GM23248 (cell line): ENCODE data around the gene C20orf202. TPM values are rescaled to one million over a fixed set of nuclear protein-coding genes. Genes with fewer than 3 reads are reported as not detected.

Experiments
- DNase-seq: peaks from one replicate; pipeline ENCODE4 v3.0.0-alpha.2; 2015
- H2AFZ ChIP-seq: fragments of 200-600 bp; sonication (generic); 2 replicates; pipeline ENCODE4 v1.6.1; 2016; ENCODE audit warnings: antibody characterized with exemption
- H3F3A ChIP-seq: fragments of 200-600 bp; sonication (generic); 2 replicates; pipeline ENCODE4 v1.6.1; 2016; ENCODE audit warnings: mild to moderate bottlenecking, antibody characterized with exemption, mixed run types; ENCODE audit not compliant: insufficient read depth
- H3K27ac ChIP-seq: fragments of 200-600 bp; sonication (generic); 2 replicates; pipeline ENCODE4 v1.5.1; 2016; ENCODE audit warnings: mild to moderate bottlenecking
- H3K27me3 ChIP-seq: fragments of 200-600 bp; sonication (generic); replicated peaks from 2 replicates; pipeline ENCODE4 v1.6.1; 2016; ENCODE audit warnings: mild to moderate bottlenecking; ENCODE audit not compliant: insufficient read depth
- H3K36me3 ChIP-seq: fragments of 200-600 bp; sonication (generic); 2 replicates; pipeline ENCODE4 v1.6.1; 2016; ENCODE audit warnings: low read depth, mild to moderate bottlenecking
- H3K4me1 ChIP-seq: fragments of 200-600 bp; sonication (generic); 2 replicates; pipeline ENCODE4 v1.6.1; 2016; ENCODE audit warnings: mild to moderate bottlenecking; ENCODE audit not compliant: insufficient read depth
- H3K4me2 ChIP-seq: fragments of 200-600 bp; sonication (generic); one replicate; pipeline ENCODE4 v1.6.1; 2016; ENCODE audit warnings: mild to moderate bottlenecking; ENCODE audit not compliant: unreplicated experiment
- H3K4me3 ChIP-seq: fragments of 200-600 bp; sonication (generic); 2 replicates; pipeline ENCODE4 v1.5.1; 2016; ENCODE audit warnings: mild to moderate bottlenecking
- H3K79me2 ChIP-seq: fragments of 200-600 bp; sonication (generic); 2 replicates; pipeline ENCODE4 v1.6.1; 2016; ENCODE audit warnings: mild to moderate bottlenecking; ENCODE audit not compliant: insufficient read depth
- H3K9ac ChIP-seq: fragments of 200-600 bp; sonication (generic); 2 replicates; pipeline ENCODE4 v1.6.1; 2016; ENCODE audit warnings: mild to moderate bottlenecking
- H3K9me2 ChIP-seq: fragments of 200-600 bp; sonication (generic); 2 replicates; pipeline ENCODE4 v1.6.1; 2016; ENCODE audit warnings: mixed run types, mild to moderate bottlenecking, moderate library complexity; ENCODE audit not compliant: insufficient read depth
- H3K9me3 ChIP-seq: fragments of 200-600 bp; sonication (generic); one replicate; pipeline ENCODE4 v1.6.1; 2017; ENCODE audit warnings: low read depth
- H4K20me1 ChIP-seq: fragments of 200-600 bp; sonication (generic); 2 replicates; pipeline ENCODE4 v1.6.0; 2016; ENCODE audit not compliant: insufficient read depth
- EZH2 ChIP-seq: fragments of 200-600 bp; sonication (generic); IDR thresholded peaks from 2 replicates; pipeline ENCODE4 v1.6.1; 2018; ENCODE audit warnings: antibody characterized with exemption, mild to moderate bottlenecking; ENCODE audit not compliant: insufficient read depth, poor library complexity, severe bottlenecking
- EZH2phosphoT487 ChIP-seq: fragments of 200-600 bp; sonication (generic); IDR thresholded peaks from 2 replicates; pipeline ENCODE4 v1.6.1; 2018; ENCODE audit warnings: antibody characterized with exemption, moderate library complexity, mild to moderate bottlenecking, low read depth; ENCODE audit not compliant: insufficient read depth
- WGBS, 2 experiments: methylation state at CpG; one replicate each; pipeline ENCODE4 v1.1.6; 2015 to 2017; ENCODE audit warnings: low lambda C conversion rate in 2 of 2, low coverage in 1 of 2; ENCODE audit errors: missing lambda C conversion rate in 2 of 2; 5-methylcytosine and 5-hydroxymethylcytosine counted together
- in situ Hi-C: fragments of 300-500 bp; cut with MboI; formaldehyde crosslinking; loops from 2 replicates; pipeline ENCODE4 v1.15.0; 2020
- polyA plus RNA-seq: library from polyadenylated mRNA; unstranded; fragments of >200 nt; fragmentation: Nextera tagmentation; extraction: Ambion mirVana; gene quantifications from 2 replicates; pipeline ENCODE4 v1.2.1, GENCODE V29; 2016
- total RNA-seq: library from RNA; depleted of rRNA; stranded (reverse); fragments of >200 nt; shearing (Covaris generic); gene quantifications from 2 replicates; pipeline ENCODE4 v1.2.3, GENCODE V29; 2014

The C20orf202 gene
- total and polyA plus RNA-seq, 2 experiments from 2014 or later: not detected

- 70 to 72% methylated on average over 5 of the region's 5 CpGs for WGBS, 2 experiments
- no peaks in the 10 kb centered on the region for H4K20me1 ChIP-seq
- no peaks in the 10 kb centered on the region for H3K9me2 ChIP-seq
These were observed 4.5 kb upstream of the C20orf202 start for GRCh38 chr20:1198751-1199150.

DNA sequence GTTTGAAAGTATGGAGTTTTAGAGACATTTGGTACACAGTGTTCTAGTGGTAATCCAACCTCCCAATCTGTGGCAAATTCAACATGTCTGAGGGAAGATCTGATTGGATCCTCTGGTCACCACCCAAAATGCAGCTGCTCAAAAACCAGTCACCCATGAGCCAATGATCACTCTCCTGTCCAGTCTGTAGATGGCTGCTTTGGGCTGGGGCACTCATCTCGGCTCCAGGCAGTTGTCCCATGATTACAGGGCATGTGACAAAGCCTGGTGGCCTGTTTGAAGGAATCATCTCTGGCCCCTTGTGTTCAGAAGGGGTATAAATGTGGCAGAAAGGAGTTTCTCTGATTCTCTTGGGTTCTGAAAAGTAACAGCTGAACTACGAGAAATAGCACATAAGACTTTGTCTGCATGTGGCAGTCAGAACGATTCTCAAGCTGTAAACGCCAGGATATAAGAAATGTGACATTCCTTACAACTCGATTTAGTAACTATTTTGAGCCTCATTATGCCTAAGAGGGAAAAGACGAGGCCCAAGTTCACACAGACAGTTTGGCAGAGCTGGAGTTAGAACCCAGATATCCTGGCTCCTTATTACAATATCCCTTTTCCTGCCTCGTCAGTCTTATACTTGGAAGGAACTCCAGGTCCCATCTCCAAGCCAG lies 3.9 kb upstream of the C20orf202 start:
- no peak overlapping the region for H3K4me2 ChIP-seq
- H3K9me3 ChIP-seq: no peaks in the 10 kb centered on the region
- no peaks in the 10 kb centered on the region for H3F3A ChIP-seq
- no peaks in the 10 kb centered on the region for H4K20me1 ChIP-seq
- H3K27ac ChIP-seq: no peak overlapping the region
- H2AFZ ChIP-seq: no peak overlapping the region
- H3K79me2 ChIP-seq: no peaks in the 10 kb centered on the region
- 15 to 21% methylated on average over 7 of the region's 7 CpGs for WGBS, 2 experiments
- H3K9me2 ChIP-seq: no peaks in the 10 kb centered on the region
- in situ Hi-C loops: no loop called here
- H3K9ac ChIP-seq: no peak overlapping the region
- H3K27me3 ChIP-seq: peaks cover 29% of the 10 kb centered on the region
- no peaks in the 10 kb centered on the region for H3K36me3 ChIP-seq
- H3K4me3 ChIP-seq: no peak overlapping the region
- TF ChIP-seq EZH2 (no peak), EZH2phosphoT487 (no peak)
- DNase-seq: no peak
- H3K4me1 ChIP-seq: no peaks in the 10 kb centered on the region

More at GRCh38 chr20:1198751-1199150, 4.5 kb upstream of the C20orf202 start:
- Histone ChIP-seq H3F3A (no peaks in the 10 kb centered on the region), H3K36me3 (no peaks in the 10 kb centered on the region), H3K4me3 (no peak overlapping the region), H2AFZ (no peak overlapping the region), H3K9ac (no peak overlapping the region), H3K9me3 (no peaks in the 10 kb centered on the region), H3K4me1 (no peaks in the 10 kb centered on the region), H3K27ac (no peak overlapping the region), H3K79me2 (no peaks in the 10 kb centered on the region), H3K27me3 (peaks cover 29% of the 10 kb centered on the region), H3K4me2 (no peak overlapping the region)
- TF ChIP-seq EZH2 (no peak), EZH2phosphoT487 (no peak)
- no peak for DNase-seq
- in situ Hi-C loops: no loop called here

- Histone ChIP-seq H3K79me2 (no peaks in the 10 kb centered on the region), H4K20me1 (no peaks in the 10 kb centered on the region), H3K4me2 (no peak overlapping the region), H3K9ac (no peak overlapping the region), H3K4me3 (no peak overlapping the region), H2AFZ (no peak overlapping the region), H3K9me3 (no peaks in the 10 kb centered on the region), H3K27ac (no peak overlapping the region), H3K4me1 (no peaks in the 10 kb centered on the region), H3K9me2 (no peaks in the 10 kb centered on the region), H3K27me3 (peaks cover 29% of the 10 kb centered on the region), H3K36me3 (no peaks in the 10 kb centered on the region), H3F3A (no peaks in the 10 kb centered on the region)
- no peak for TF ChIP-seq EZH2
- TF ChIP-seq EZH2phosphoT487: no peak
- no peak for DNase-seq
- in situ Hi-C loops: loop anchor here (25.0 kb wide), 1 partner anchor 388 kb away; no protein-coding TSS in a partner anchor
- 89 to 91% methylated on average over 1 of the region's 1 CpG for WGBS, 2 experiments
These were observed 3.3 kb upstream of the C20orf202 start for GRCh38 chr20:1199964-1200363.

DNA sequence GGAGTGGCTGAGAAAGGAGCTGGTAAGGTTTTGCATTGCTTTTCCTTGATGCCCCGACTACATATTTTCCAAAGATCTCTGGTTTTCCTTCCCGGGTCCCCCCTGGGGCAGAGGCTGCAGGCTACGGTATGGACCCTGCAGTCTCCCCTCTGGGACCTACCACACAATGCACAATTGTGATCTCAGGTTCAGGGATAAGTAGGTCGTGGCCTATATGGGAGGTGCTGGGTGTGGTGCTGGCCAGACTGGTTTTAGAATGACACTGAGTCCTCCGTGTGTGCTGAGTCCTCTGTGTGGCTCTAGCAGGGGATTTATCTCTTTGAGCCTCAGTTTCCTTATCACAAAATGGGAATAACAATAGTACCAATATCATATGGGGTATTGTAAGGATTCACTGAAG lies 376 bp downstream of the C20orf202 start:
- H2AFZ ChIP-seq: no peak overlapping the region
- H3K36me3 ChIP-seq: no peaks in the 10 kb centered on the region
- H3K9me3 ChIP-seq: no peaks in the 10 kb centered on the region
- H3K9me2 ChIP-seq: no peaks in the 10 kb centered on the region
- in situ Hi-C loops: loop anchor here (25.0 kb wide), 1 partner anchor 391 kb away; no protein-coding TSS in a partner anchor
- H3K9ac ChIP-seq: no peak overlapping the region
- H3K27ac ChIP-seq: no peak overlapping the region
- no peak overlapping the region for H3K4me2 ChIP-seq
- H4K20me1 ChIP-seq: no peaks in the 10 kb centered on the region
- H3K4me3 ChIP-seq: no peak overlapping the region
- H3F3A ChIP-seq: no peaks in the 10 kb centered on the region
- 28 to 34% methylated on average over 5 of the region's 5 CpGs for WGBS, 2 experiments
- H3K79me2 ChIP-seq: no peaks in the 10 kb centered on the region
- peaks cover 40% of the 10 kb centered on the region for H3K27me3 ChIP-seq
- TF ChIP-seq EZH2phosphoT487 (no peak), EZH2 (no peak)
- DNase-seq: no peak
- H3K4me1 ChIP-seq: no peaks in the 10 kb centered on the region
